ENCODE data around the gene GTF2F1.

GTF2F1 gene

DNA sequence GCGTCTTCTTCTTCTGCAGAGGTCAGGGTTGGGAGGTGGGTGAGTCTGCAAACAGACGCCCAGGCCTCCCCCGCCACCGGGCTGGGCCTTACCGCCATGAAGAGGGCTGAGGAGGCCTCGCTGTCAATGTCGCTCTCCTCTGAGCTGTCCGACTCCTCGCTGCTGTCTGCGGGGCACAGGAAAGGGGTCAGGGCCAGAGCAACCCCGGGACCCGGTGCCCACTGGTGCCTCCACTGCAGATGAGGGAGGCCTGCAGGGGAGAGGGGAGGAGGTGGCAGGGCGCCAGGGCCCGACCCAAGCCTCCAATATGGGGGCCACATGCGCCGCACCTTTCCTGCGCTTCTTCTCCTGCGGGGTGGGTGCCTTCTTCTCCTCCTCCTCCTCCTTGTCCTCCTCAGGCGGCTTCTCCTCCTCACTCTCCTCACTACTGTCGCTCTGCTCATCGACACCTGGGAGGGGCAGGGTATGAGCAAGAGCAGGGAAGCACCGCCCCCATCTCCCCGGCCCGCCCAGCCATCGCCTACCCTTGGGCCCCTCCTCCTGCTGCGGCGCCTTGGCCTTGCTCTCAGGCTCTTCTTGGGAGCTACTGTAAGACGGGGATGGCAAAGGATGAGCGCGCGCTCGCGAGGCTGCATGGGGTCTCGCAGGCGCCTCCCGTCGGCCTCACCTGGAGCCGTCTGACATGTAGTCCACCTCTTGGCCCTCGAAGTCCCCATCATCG, 11.8 kb downstream of the GTF2F1 start:
- DNase-seq (ENCODE audit: low read depth), result no peak
- no peak overlapping the region for H3K4me3 ChIP-seq (ENCODE audit: low read depth, low read length)
- TF ChIP-seq, protein P1, sequence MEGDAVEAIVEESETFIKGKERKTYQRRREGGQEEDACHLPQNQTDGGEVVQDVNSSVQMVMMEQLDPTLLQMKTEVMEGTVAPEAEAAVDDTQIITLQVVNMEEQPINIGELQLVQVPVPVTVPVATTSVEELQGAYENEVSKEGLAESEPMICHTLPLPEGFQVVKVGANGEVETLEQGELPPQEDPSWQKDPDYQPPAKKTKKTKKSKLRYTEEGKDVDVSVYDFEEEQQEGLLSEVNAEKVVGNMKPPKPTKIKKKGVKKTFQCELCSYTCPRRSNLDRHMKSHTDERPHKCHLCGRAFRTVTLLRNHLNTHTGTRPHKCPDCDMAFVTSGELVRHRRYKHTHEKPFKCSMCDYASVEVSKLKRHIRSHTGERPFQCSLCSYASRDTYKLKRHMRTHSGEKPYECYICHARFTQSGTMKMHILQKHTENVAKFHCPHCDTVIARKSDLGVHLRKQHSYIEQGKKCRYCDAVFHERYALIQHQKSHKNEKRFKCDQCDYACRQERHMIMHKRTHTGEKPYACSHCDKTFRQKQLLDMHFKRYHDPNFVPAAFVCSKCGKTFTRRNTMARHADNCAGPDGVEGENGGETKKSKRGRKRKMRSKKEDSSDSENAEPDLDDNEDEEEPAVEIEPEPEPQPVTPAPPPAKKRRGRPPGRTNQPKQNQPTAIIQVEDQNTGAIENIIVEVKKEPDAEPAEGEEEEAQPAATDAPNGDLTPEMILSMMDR (IDR thresholded peaks at IDR 0.05; ENCODE audit: control insufficient read depth, extremely low read depth, insufficient read depth), result no peak

DNA sequence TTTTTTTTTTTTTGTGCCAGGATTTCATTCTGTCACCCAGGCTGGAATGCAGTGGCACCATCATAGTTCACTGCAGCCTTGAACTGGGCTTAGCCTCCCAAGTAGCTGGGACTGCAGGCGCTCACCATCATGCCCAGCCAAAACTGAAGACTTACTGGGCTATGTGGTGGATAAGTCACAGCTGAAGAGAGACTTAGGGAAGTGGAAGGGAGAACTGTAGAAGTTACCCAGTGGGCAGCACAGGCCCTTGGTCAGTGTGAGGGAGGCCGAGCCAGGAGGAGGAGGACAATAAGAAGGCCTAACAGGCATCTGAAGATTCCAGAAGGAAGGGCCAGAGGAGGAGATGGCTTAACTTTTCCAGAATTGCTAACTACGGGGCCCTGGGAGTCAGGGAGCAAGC, 13.2 kb downstream of the GTF2F1 start:
- TF ChIP-seq, protein P1 (IDR thresholded peaks at IDR 0.05; ENCODE audit: control insufficient read depth, extremely low read depth, insufficient read depth), result no peak
- no peak for DNase-seq (ENCODE audit: low read depth)
- H3K4me3 ChIP-seq (ENCODE audit: low read depth, low read length), result no peak overlapping the region

DNA sequence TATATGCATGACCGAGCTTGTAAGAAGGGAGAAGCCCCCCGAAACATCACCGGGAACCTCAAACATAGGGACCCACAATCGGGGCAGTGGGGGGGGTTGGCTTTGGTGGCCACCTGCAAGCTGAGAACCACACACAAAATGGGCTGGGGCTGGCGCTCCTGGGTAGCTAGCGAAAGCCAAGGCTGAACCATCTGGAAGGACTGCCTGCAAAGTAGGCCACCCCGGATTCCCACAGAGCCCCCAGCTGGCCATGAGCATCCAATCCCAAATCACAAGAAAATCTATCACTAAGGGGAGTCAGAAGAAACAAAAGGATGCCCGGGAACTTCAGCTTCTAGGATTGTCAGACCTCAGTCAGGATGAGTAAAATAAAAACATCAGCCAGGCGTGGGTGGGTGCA, 14.5 kb downstream of the GTF2F1 start:
- TF ChIP-seq, protein P1 (IDR thresholded peaks at IDR 0.05; ENCODE audit: control insufficient read depth, extremely low read depth, insufficient read depth), result no peak
- DNase-seq (ENCODE audit: low read depth), result no peak
- H3K4me3 ChIP-seq (ENCODE audit: low read depth, low read length), result no peak overlapping the region

DNA sequence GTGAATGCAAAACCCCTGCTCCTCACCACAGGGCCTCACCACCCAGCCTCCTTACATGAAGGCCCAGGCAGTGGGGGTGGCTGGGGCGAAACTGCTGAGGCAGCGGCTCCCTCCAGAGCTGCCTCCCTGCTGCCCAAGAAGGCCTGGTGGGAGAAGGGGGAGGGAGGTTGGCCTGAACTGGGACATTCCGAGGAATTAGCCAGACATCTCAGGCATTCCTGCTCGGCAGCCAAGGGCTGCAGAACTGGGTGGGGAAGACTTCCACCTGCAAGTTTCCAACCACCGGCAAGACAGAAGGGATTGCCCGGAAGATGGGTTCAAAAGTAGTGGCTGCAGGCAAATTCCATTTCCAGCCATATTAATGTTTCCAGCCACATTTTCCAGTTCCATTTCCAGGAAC, 14.9 kb downstream of the GTF2F1 start:
- TF ChIP-seq, protein P1 (IDR thresholded peaks at IDR 0.05; ENCODE audit: control insufficient read depth, extremely low read depth, insufficient read depth), result no peak
- H3K4me3 ChIP-seq (ENCODE audit: low read depth, low read length), result no peak overlapping the region
- no peak for DNase-seq (ENCODE audit: low read depth)

DNA sequence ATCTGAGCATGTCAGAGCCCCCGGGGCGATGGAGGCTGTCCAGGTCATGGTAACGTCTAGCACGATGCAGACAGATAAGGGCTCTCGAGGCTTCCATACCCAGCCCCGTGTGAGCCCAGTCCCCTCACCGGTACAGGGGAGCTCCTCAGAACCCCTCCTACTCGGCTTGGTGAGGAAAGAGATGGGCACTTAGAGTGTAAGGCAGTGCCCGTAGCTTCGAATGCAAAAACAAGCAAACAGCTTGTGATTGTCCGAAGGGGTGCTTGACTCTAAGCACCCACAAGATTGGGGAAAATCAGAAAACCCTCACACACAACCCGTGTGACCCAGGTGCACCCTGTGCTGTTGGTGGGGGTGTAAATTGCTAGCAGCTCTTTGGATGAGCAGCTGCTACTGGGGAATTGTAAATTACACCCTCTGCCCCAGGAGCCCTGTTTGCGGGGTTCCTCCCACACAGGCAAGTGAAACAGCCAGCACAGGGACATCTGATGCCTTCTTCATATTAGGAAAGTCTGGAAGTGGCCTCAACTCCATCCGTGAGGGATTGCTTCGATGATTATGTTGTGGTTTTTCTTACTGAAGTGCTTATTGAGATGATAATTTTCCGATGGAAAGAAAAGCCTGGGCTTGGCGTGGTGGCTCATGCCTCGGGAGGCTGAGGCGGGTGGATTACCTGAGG, 16.3 kb downstream of the GTF2F1 start:
- no peak overlapping the region for H3K4me3 ChIP-seq (ENCODE audit: low read depth, low read length)
- no peak for DNase-seq (ENCODE audit: low read depth)
- TF ChIP-seq, protein P1 (IDR thresholded peaks at IDR 0.05; ENCODE audit: control insufficient read depth, extremely low read depth, insufficient read depth), result no peak

DNA sequence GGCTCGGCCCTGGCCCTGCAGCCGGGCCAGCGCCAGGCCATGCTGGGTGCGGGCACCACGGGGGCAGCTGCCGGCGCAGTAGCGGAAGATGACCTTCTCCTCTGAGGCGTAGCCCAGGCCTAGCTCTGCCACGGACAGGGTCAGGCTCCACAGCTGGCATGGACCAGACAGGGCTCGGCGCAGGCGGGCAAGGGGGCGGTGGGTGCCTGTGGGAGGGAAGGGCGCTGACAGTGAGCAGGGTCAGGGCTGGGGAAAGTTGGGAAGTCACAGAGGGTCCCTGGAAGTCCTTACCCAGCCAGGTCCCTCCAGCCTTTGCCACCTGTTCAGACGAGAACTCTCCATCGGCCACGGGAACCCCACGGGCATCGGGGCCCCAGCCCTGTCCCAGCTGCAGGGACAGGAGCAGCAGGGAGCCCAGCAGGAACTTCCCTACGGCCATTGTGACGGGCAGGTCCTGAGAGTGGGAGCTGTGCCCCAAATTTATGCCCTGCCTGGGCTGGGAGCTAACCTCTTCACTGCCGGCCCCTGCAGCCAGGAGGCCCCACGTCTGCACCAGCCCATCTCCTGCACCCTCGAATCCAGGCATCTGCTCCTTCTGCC, 17.5 kb downstream of the GTF2F1 start, which contains the start of gene PSPN:
PSPN (minus strand) TSS at position 523 of the 600 bp plus-strand sequence; CDS start at position 439, 84 bp downstream.
- DNase-seq (ENCODE audit: low read depth), result no peak
- H3K4me3 ChIP-seq (ENCODE audit: low read depth, low read length), result no peak within 1 kb of the TSS
- TF ChIP-seq, protein P1 (IDR thresholded peaks at IDR 0.05; ENCODE audit: control insufficient read depth, extremely low read depth, insufficient read depth), result no peak
